Endothelial cell of umbilical vein (primary cell): ENCODE measurements around the gene TEX29. TPM values are rescaled to one million over a fixed set of nuclear protein-coding genes. Genes with fewer than 3 reads are reported as not detected.

Experiments
- BruUV-seq: library from RNA; stranded (reverse); fragments of 400-500 nt; replicated peaks from 2 replicates; lab custom pipeline; 2021; lab: Mats Ljungman, UMichigan
- CTCF ChIA-PET: fragments of 300-600, 350-600 bp; sonication (Branson Sonifier 250); formaldehyde crosslinking; loops from one replicate; lab custom pipeline; 2021; ENCODE audit warnings: antibody characterized with exemption, inconsistent platforms; lab: Charles Lee
- POLR2A ChIA-PET: fragments of 300-600, 350-600 bp; sonication (Branson Sonifier 250); formaldehyde crosslinking; loops from one replicate; lab custom pipeline; 2021; ENCODE audit warnings: antibody characterized with exemption, inconsistent platforms; lab: Charles Lee
- DNase-seq: peaks from one replicate; pipeline ENCODE4 v3.0.0-alpha.2; 2011; ENCODE audit warnings: low read depth, low spot score
- FAIRE-seq: peaks from 2 replicates; lab custom pipeline; 2011; peaks lifted over from hg19 to GRCh38; lab: Jason Lieb, UNC
- H2AFZ ChIP-seq: 2 replicates; pipeline ENCODE4 v1.6.0; 2012; ENCODE audit warnings: low read depth, low read length, control low read depth, inconsistent platforms
- H3K27ac ChIP-seq: 2 replicates; pipeline ENCODE4 v1.5.1; 2011; ENCODE audit warnings: low read depth, mild to moderate bottlenecking, control low read depth, low read length, moderate library complexity; ENCODE audit not compliant: insufficient read depth
- H3K27me3 ChIP-seq, 2 experiments: 2 replicates each; pipeline versions ENCODE4 v1.6.0 to v1.6.1; 2011; ENCODE audit warnings: low read length in 2 of 2, mixed read lengths in 1 of 2; ENCODE audit not compliant: control insufficient read depth in 2 of 2, insufficient read depth in 2 of 2
- H3K36me3 ChIP-seq, 2 experiments: 2 replicates in 1 of 2; 3 replicates in 1 of 2; pipeline ENCODE4 v1.5.1; 2011; ENCODE audit warnings: low read length in 2 of 2, mild to moderate bottlenecking in 1 of 2, moderate library complexity in 1 of 2; ENCODE audit not compliant: control insufficient read depth in 2 of 2, insufficient read depth in 2 of 2; ENCODE audit errors: extremely low read depth in 1 of 2
- H3K4me1 ChIP-seq: 3 replicates; pipeline ENCODE4 v1.5.1; 2011; ENCODE audit warnings: mild to moderate bottlenecking, low read length; ENCODE audit not compliant: control insufficient read depth, insufficient read depth; ENCODE audit errors: extremely low read depth
- H3K4me2 ChIP-seq: 2 replicates; pipeline ENCODE4 v1.6.1; 2011; ENCODE audit warnings: low read length, control low read depth, mixed read lengths; ENCODE audit not compliant: insufficient read depth
- H3K4me3 ChIP-seq, 3 experiments: fragments of 200-600 bp in 1 of 3; sonication (generic), shearing (Covaris generic) in 1 of 3; replicated peaks in 1 of 3; 2 replicates each; pipeline ENCODE4 v1.5.1; 2011 to 2016; ENCODE audit warnings: control low read depth in 3 of 3, low read length in 3 of 3, mild to moderate bottlenecking in 2 of 3, inconsistent platforms in 1 of 3, low read depth in 1 of 3, moderate library complexity in 1 of 3; ENCODE audit not compliant: insufficient read depth in 1 of 3
- H3K79me2 ChIP-seq: 2 replicates; pipeline ENCODE4 v1.6.0; 2012; ENCODE audit warnings: low read length, inconsistent platforms; ENCODE audit not compliant: control insufficient read depth, insufficient read depth
- H3K9ac ChIP-seq: replicated peaks from 2 replicates; pipeline ENCODE3; 2011; ENCODE audit warnings: low read length, control low read depth; ENCODE audit not compliant: insufficient read depth; ENCODE audit errors: extremely low read depth
- H3K9me1 ChIP-seq: replicated peaks from 3 replicates; pipeline ENCODE4 v1.6.0; 2011; ENCODE audit warnings: mild to moderate bottlenecking, low read length; ENCODE audit not compliant: control insufficient read depth, insufficient read depth; ENCODE audit errors: extremely low read depth
- H3K9me3 ChIP-seq: replicated peaks from 2 replicates; pipeline ENCODE4 v1.5.1; 2012; ENCODE audit warnings: low read length, inconsistent platforms; ENCODE audit not compliant: control insufficient read depth, insufficient read depth
- H4K20me1 ChIP-seq: replicated peaks from 2 replicates; pipeline ENCODE3; 2011; ENCODE audit warnings: mild to moderate bottlenecking, low read length; ENCODE audit not compliant: control insufficient read depth, insufficient read depth; ENCODE audit errors: extremely low read depth
- CTCF ChIP-seq, 2 donors: IDR thresholded peaks; 1 replicate in 1 of 2; 2 replicates in 1 of 2; pipeline ENCODE4 v1.5.1; 2011; ENCODE audit warnings: low read length in 2 of 2, mild to moderate bottlenecking in 2 of 2, moderate library complexity in 2 of 2, control low read depth in 1 of 2, inconsistent platforms in 1 of 2, low read depth in 1 of 2; ENCODE audit not compliant: insufficient read depth in 1 of 2; ENCODE audit errors: extremely low read depth in 1 of 2
- EZH2 ChIP-seq: IDR thresholded peaks from 2 replicates; pipeline ENCODE4 v1.6.1; 2012; ENCODE audit warnings: borderline replicate concordance, low read depth, mild to moderate bottlenecking, moderate library complexity, low read length, inconsistent platforms; ENCODE audit not compliant: severe bottlenecking
- FOS ChIP-seq: IDR thresholded peaks from 2 replicates; pipeline ENCODE4 v1.6.1; 2011; ENCODE audit warnings: mild to moderate bottlenecking, low read length, moderate library complexity, borderline replicate concordance; ENCODE audit not compliant: insufficient read depth
- GATA2 ChIP-seq: IDR thresholded peaks from 2 replicates; pipeline ENCODE4 v1.7.0; 2011; ENCODE audit warnings: low read depth, mild to moderate bottlenecking, moderate library complexity, mixed read lengths, low read length; ENCODE audit not compliant: insufficient read length, insufficient read depth
- JUN ChIP-seq: IDR thresholded peaks from 2 replicates; pipeline ENCODE4 v1.6.1; 2011; ENCODE audit warnings: borderline replicate concordance, low read depth; ENCODE audit not compliant: insufficient read length, insufficient read depth
- MAX ChIP-seq: IDR thresholded peaks from 2 replicates; pipeline ENCODE4 v1.6.1; 2011; ENCODE audit not compliant: insufficient read depth, insufficient read length
- MYC ChIP-seq: IDR thresholded peaks from one replicate; pipeline ENCODE4 v1.6.1; 2011; ENCODE audit warnings: mild to moderate bottlenecking, low read depth, low read length
- POLR2A ChIP-seq: IDR thresholded peaks from 2 replicates; pipeline ENCODE4 v1.6.1; 2012; ENCODE audit warnings: low read depth, mild to moderate bottlenecking, control low read depth, low read length
- POLR2AphosphoS5 ChIP-seq: IDR thresholded peaks from 2 replicates; pipeline ENCODE4 v1.6.1; 2012; ENCODE audit warnings: low read depth, mild to moderate bottlenecking, control low read depth, low read length, moderate library complexity; ENCODE audit not compliant: insufficient read depth
- dilution Hi-C: fragments of 300-500 bp; cut with MboI; formaldehyde crosslinking; loops from one replicate; pipeline ENCODE4 v1.15.0; 2019; ENCODE audit warnings: low sequenced_read_pairs; ENCODE audit not compliant: extremely low pct_ligation_motif_present
- intact Hi-C: fragments of 100-400 bp; cut with micrococcal nuclease; formaldehyde crosslinking; loops from one replicate; pipeline ENCODE4 v1.10.0; 2022
- polyA plus RNA-seq, 4 experiments: library from polyadenylated mRNA; depleted of rRNA in 3 of 4; stranded (reverse) in 3 of 4; unstranded in 1 of 4; fragments of >200 nt; gene quantifications; 2 replicates each; pipeline versions ENCODE4 v1.2.1 to v1.2.3, GENCODE V29; 2011 to 2012; ENCODE audit warnings: missing spikeins in 1 of 4
- total RNA-seq: library from RNA; stranded (reverse); gene quantifications from 2 replicates; pipeline ENCODE4 v1.2.3, GENCODE V29; 2021

The TEX29 gene
- total and polyA plus RNA-seq, 2 donors (not counting 3 experiments of a cell fraction or from before 2014, with no cell fraction given) = 0.44 TPM; not detected in 1

GRCh38 chr13:111325146-111325890 is 4.9 kb downstream of the TEX29 start:
- ChIA-PET CTCF (no interaction called here), POLR2A (no interaction called here)
- no peaks in the 10 kb centered on the region for H3K9me1 ChIP-seq
- BruUV-seq = no TSS peak
- no peak overlapping the region for H2AFZ ChIP-seq
- H3K4me3 ChIP-seq = no peak overlapping the region
- H3K27me3 ChIP-seq = no peaks in the 10 kb centered on the region
- H3K4me2 ChIP-seq = no peak overlapping the region
- H3K9me3 ChIP-seq = no peaks in the 10 kb centered on the region
- TF ChIP-seq JUN = no peak
- TF ChIP-seq FOS = no peak
- no peak for TF ChIP-seq CTCF (IDR thresholded peaks at IDR 0.05; ENCODE audit: extremely low read depth in 1 of 2, insufficient read depth in 1 of 2, low read depth in 1 of 2, low read length in 2 of 2)
- TF ChIP-seq POLR2AphosphoS5 = no peak
- TF ChIP-seq MAX = no peak
- TF ChIP-seq EZH2 = no peak
- TF ChIP-seq POLR2A = no peak
- TF ChIP-seq GATA2 = no peak
- TF ChIP-seq MYC = no peak
- H3K27ac ChIP-seq = no peak overlapping the region
- intact Hi-C loops = no loop called here
- H3K79me2 ChIP-seq = no peaks in the 10 kb centered on the region
- DNase-seq (no peak), FAIRE-seq (no peak)
- H3K9ac ChIP-seq = no peak overlapping the region
- no peaks in the 10 kb centered on the region for H3K36me3 ChIP-seq
- no peaks in the 10 kb centered on the region for H4K20me1 ChIP-seq
- dilution Hi-C loops = no loop called here
- no peaks in the 10 kb centered on the region for H3K4me1 ChIP-seq
